Measurements from ENCODE around the gene THSD8.

Gene THSD8

GRCh38 chr19:12801466-12802266 is at the start of gene THSD8, which contains the start of gene PRDX2:
Gene THSD8 (plus strand): TSS chr19:12802069. CDS start chr19:12802072, 3 bp downstream.
Gene PRDX2 (minus strand): TSS chr19:12801800. CDS start chr19:12801261, 539 bp downstream.
- peak; percentile 88 for DNase-seq (ENCODE audit: low spot score)

DNA sequence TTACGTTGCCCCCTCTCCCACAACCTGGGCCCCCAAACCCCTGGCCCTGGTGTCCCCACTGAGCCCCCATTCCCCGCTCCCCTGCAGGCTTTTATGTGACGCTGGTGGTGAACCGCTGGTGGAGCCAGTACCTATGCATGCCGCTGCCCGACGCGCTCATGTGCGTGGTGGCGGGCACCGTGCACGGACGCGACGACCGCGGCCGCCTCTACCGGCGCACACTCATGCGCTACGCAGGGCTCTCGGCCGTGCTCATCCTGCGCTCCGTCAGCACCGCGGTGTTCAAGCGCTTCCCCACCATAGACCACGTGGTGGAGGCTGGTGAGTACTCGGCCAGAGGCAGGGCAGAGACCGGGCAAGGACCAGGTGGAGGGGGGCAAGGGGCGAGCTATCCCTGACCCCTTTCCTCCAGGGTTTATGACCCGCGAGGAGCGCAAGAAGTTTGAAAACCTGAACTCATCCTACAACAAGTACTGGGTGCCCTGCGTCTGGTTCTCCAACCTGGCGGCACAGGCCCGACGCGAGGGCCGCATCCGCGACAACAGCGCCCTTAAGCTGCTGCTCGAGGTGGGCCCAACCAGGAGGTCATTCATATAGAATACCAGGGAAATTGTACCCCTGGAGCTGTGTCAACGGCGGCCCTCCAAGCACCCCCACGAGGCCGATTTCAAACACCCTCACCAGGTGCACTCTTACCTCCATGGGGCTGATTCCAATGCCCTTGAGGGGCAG is 47.2 kb upstream of the THSD8 start:
- DNase-seq (ENCODE audit: low spot score) = no peak

- DNase-seq (ENCODE audit: low spot score) = no peak
Measured at GRCh38 chr19:12756150-12756883, 45.6 kb upstream of the THSD8 start.

GRCh38 chr19:12757544-12758274 is 44.2 kb upstream of the THSD8 start:
- peak; percentile 78 for DNase-seq (ENCODE audit: low spot score)

DNA sequence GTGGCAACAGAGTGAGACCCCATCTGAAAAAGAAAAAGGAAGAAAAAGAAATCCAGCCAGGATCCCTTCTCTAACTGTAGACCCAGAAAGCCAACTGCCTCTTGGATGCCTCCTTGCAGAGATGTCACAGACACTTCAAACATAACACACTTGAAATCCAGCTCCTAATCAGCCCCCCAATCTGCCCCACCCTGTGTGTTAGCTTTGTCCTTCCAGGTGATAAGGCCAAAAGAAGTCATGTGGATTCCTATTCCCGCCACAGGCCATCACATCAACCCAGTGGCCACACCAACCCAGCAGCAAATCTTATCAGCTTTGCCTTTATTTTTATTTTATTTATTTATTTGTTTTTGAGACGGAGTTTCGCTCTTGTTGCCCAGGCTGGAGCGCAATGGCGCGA is 42.2 kb upstream of the THSD8 start:
- DNase-seq (ENCODE audit: low spot score) = no peak

GRCh38 chr19:12763100-12763499 is 38.8 kb upstream of the THSD8 start:
- no peak for DNase-seq (ENCODE audit: low spot score)

DNA sequence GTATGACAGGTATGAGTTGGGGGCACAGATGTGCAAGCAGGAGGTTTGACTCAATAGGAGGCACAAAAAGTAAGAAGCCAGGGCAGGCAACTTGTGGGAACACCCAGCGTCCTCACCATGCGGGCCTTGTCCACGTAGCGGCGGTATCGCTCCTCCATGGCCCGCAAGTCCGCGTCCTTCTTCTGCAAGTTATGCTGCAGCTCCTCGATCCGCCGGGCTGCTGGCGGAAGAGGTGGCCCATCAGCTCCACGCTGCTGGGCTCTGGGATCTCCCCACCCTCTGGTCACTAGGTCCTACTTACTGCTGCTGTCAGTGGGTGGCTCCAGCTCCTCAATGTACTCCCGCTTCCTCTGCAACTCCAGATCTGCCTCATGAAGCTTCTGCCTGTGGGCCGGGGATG is 37.2 kb upstream of the THSD8 start:
- DNase-seq (ENCODE audit: low spot score) = no peak

DNA sequence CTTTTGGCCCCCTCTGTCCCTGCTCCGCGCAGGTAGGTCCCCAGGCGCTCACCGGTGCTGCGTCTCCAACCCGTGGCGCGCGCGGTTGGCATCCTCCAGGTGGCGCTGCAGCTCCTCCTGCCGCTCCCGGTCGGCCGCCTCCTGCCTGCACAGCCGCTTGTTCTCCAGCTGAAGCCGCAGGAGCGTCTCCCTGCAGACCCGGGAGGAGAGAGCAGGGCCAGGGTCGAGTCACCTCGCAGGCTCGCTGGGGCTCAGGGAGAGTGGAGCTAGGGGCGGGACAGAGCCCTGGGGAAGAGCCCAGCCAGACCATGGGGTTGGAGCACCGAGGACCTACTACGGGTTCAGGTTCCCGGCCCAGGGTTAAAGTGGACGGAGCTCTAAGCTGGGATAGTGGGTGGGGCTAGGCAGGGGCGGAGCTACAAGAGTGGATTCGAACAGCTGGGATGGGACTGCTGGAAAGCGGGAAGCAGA is 35.8 kb upstream of the THSD8 start:
- DNase-seq (ENCODE audit: low spot score) = peak; percentile 91

GRCh38 chr19:12767150-12767549 is 34.7 kb upstream of the THSD8 start:
- no peak for DNase-seq (ENCODE audit: low spot score)

DNA sequence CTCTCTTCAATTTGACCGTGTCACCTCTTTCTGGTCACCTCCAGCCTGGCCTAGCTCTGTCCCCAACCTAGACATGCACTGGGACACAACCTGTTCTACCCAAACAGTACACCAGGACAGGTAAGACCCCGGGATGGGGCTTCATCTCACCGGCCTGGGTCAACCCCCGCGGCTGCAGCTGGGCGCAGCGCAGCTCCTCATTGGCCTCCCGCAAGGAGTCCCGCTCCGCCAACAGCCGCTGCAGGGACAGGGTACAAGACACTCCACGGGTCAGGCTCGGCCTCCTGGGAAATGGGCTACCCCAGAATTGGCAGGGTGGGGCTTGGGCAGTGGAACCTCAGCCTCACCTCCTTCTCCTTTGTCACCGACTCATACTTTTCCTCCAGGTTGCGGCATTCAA is 34.2 kb upstream of the THSD8 start:
- no peak for DNase-seq (ENCODE audit: low spot score)

DNA sequence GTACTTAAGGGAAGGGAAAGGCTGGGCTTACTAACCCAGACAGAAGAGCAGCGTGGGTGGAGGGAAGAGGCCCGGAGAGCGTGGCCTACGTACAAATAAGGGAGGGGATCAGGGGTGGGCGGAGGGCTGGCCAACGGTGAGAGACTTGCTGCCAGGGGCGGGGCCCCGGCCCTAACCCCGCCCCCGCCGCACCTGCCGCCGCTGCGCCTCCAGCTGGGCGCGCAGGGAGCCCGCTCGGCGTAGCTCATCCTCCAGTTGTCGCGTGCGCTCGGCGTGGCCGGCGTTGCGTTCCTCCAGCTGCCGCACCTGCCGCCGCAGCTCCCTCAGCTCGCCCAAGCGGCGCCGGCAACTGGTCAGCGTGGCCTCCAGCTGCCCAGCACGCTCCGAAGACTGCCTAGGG is 32.2 kb upstream of the THSD8 start:
- no peak for DNase-seq (ENCODE audit: low spot score)

DNA sequence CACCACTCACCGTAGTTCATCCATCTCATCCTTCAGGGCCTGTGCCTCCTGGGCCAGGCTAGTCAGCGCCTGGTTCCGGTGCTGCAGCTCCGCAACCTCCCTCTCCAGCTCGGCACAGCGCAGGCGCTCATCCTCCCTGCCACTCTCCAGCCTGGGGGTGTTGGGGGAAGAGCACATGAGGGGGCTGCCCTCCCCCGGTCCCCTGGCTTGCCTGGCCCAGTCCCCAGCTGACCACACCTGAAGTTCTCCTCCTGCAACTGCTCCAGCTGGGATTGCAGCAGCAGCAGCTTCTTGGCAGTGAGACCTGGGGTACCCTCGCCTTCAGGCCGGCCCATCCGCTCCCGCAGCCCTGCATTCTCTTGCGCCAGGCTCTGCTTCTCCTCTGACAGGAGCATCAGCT is 30.9 kb upstream of the THSD8 start:
- no peak for DNase-seq (ENCODE audit: low spot score)

GRCh38 chr19:12772323-12772722 is 29.5 kb upstream of the THSD8 start:
- no peak for DNase-seq (ENCODE audit: low spot score)

- DNase-seq (ENCODE audit: low spot score) = no peak
Measured at GRCh38 chr19:12773571-12773970, 28.3 kb upstream of the THSD8 start.

DNA sequence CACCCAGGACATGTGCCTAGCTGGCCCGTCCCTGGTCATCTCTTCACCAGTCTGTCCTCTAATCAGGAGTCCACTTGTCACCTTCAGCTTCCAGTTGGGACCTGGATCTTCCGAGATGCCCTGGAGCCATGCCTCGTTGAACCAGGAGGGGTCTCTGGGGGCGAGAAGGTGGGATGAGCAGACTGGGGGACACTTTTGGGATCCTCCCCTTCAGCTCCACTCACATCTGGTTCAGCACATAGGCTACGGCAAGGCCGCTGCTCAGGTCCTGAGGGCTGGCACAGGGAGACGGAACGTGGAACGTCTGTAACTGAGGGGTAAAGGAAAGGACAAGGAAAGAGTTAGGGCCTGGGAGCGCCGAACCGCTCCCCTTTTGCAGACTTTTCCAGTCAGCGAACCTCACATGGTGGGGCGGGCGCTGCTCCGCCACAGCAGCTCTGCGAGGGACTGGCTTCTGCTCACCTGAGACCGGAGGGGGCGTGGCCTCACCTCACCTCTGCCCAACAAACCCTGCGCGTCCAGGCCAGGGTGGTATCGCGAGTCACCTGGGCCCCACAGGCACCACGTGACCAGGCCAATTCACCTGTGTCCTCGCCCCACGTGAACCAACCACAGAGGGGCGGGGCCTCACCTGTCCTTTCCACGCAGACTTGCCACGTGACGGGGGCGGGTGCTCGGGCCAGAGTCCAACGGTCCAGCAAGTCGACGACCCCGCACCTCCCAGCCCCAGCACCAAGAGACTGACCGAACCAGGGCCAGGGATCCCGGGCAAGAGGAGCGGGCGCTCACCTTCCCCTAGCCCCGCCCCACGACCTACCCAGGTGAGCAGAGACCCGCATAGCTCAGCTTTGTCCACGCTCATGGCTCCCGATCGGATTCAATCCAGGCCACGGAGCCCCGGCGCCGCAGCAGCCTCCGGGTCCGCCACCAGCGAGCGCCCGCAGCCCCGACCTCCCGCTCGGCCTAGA is 27.0 kb upstream of the THSD8 start, which contains the start of gene HOOK2:
HOOK2 (minus strand) TSS at position 965 of the 968 bp plus-strand sequence; CDS start at position 862, 103 bp downstream.
- no peak for DNase-seq (ENCODE audit: low spot score)

GRCh38 chr19:12777217-12778016 is 24.5 kb upstream of the THSD8 start:
- DNase-seq (ENCODE audit: low spot score) = peak; percentile 89

DNA sequence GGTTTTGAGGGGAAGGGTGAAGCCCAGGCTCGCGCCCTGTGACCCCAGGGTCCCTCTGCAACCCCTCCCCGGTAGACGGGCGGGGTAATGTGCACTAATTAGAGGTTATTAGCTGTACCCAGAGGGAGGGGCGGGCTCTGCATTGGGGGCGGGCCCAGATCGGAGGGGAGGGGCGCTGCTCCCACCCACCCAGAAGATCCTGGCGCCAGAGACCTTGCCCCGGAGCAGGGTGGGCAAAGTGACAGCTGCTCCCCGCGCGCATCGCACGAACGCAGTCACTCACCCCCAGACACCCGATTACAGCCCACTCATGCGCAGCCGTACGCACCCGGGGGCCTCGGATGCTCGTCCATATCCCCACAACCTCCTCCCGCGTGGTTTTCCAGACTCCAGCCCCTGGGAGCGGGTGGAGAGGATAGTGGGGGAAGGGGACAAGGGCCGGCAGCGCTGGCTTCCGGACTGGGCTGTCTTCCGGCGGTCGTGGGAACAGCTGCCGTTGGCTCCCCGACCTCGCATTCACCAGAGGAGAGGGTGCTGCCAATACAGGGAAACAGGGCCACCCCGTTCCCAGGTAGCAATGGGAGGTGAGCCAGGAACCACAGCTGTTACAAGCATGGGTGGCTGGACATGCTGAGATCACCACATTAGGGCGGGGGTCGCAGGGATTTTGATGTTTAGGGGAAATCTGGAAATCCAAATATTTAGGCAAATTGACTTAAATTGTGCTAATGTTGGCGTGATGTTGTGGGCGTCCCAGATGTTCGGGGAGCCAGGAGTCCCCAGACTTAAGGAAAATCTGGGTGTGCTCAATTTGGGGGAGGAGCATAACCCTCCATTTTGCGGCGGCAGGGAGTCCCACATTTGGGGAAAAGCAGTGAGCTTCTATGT is 23.6 kb upstream of the THSD8 start:
- peak; percentile 84 for DNase-seq (ENCODE audit: low spot score)

DNA sequence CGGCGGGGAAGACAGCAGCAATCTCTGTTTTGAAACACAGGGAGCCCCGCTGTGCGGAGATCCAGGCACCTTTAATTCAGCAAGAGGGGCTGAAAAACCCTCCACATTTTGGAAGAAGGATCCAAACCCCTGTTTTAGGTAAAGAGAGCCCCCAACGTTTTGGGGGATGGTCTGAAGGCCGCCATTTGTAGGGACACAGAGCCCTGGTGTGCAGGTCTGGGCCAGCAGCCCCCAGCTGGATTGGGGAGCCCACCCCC is 23.0 kb upstream of the THSD8 start:
- DNase-seq (ENCODE audit: low spot score) = no peak

All from left forelimb (tissue), 1 donor.